Astrocyte (in vitro differentiated cells and primary cell): ENCODE data around the gene TAS1R1.

Source experiments
- EZH2 ChIP-seq: IDR thresholded peaks from 2 replicates; pipeline ENCODE4 v1.6.1; 2012; ENCODE audit warnings: mild to moderate bottlenecking, low read length, inconsistent platforms; ENCODE audit not compliant: insufficient read depth
- TF ChIP-seq, protein P1 (sequence below): IDR thresholded peaks from 2 replicates; pipeline ENCODE4 v1.5.1; 2011; ENCODE audit warnings: low read depth, mild to moderate bottlenecking, inconsistent platforms, low read length, moderate library complexity; ENCODE audit not compliant: insufficient read depth

- TF ChIP-seq, protein P1, sequence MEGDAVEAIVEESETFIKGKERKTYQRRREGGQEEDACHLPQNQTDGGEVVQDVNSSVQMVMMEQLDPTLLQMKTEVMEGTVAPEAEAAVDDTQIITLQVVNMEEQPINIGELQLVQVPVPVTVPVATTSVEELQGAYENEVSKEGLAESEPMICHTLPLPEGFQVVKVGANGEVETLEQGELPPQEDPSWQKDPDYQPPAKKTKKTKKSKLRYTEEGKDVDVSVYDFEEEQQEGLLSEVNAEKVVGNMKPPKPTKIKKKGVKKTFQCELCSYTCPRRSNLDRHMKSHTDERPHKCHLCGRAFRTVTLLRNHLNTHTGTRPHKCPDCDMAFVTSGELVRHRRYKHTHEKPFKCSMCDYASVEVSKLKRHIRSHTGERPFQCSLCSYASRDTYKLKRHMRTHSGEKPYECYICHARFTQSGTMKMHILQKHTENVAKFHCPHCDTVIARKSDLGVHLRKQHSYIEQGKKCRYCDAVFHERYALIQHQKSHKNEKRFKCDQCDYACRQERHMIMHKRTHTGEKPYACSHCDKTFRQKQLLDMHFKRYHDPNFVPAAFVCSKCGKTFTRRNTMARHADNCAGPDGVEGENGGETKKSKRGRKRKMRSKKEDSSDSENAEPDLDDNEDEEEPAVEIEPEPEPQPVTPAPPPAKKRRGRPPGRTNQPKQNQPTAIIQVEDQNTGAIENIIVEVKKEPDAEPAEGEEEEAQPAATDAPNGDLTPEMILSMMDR = no peak
- TF ChIP-seq EZH2 = no peak
Observed at GRCh38 chr1:6536291-6536690, 18.8 kb upstream of the TAS1R1 start.
